ENCODE results near the gene DNAJC1.

The DNAJC1 gene

GRCh38 chr10:21803374-21803773 lies 200.2 kb downstream of the DNAJC1 start:
- H3K9me2 ChIP-seq (replicated peaks; ENCODE audit: insufficient read depth, low read length): no peaks in the 10 kb centered on the region
- H2AFZ ChIP-seq (ENCODE audit: low read length): no peak overlapping the region
- no peak overlapping the region for H3K4me3 ChIP-seq (ENCODE audit: low read length)
- no peak overlapping the region for H3K4me2 ChIP-seq (ENCODE audit: low read depth, low read length)
- TF ChIP-seq EZH2phosphoT487 (IDR thresholded peaks at IDR 0.05; ENCODE audit: low read length): no peak
- no peak for TF ChIP-seq CTCF (IDR thresholded peaks at IDR 0.05; ENCODE audit: low read length)
- TF ChIP-seq EZH2 (optimal IDR thresholded peaks at IDR 0.05; ENCODE audit: low read depth, low read length): no peak
- H3K27ac ChIP-seq (ENCODE audit: low read length): no peak overlapping the region
- H3K27me3 ChIP-seq (replicated peaks; ENCODE audit: insufficient read depth, low read length): no peaks in the 10 kb centered on the region
- no peaks in the 10 kb centered on the region for H3F3A ChIP-seq (ENCODE audit: insufficient read depth, low read length)
- no peak for DNase-seq
- no peak overlapping the region for H3K9ac ChIP-seq (ENCODE audit: low read length)
- 0 out of 2 replicates have a peak, but pooled peaks cover 2% of the 10 kb centered on the region for H3K79me2 ChIP-seq (ENCODE audit: low read length)
- H3K4me1 ChIP-seq (ENCODE audit: low read length): no peaks in the 10 kb centered on the region
- no peaks in the 10 kb centered on the region for H3K36me3 ChIP-seq (replicated peaks; ENCODE audit: insufficient read depth, low read length)
- H4K20me1 ChIP-seq (ENCODE audit: insufficient read depth, low read length): no peaks in the 10 kb centered on the region
- H3K9me3 ChIP-seq (replicated peaks; ENCODE audit: insufficient read depth, low read length): no peaks in the 10 kb centered on the region

- Histone ChIP-seq H3K9ac (ENCODE audit: low read length) (no peak overlapping the region), H3K36me3 (replicated peaks; ENCODE audit: insufficient read depth, low read length) (no peaks in the 10 kb centered on the region), H3K27ac (ENCODE audit: low read length) (no peak overlapping the region), H3K79me2 (ENCODE audit: low read length) (0 out of 2 replicates have a peak, but pooled peaks cover 2% of the 10 kb centered on the region), H3K4me2 (ENCODE audit: low read depth, low read length) (no peak overlapping the region), H3K27me3 (replicated peaks; ENCODE audit: insufficient read depth, low read length) (no peaks in the 10 kb centered on the region), H3K9me2 (replicated peaks; ENCODE audit: insufficient read depth, low read length) (no peaks in the 10 kb centered on the region), H2AFZ (ENCODE audit: low read length) (no peak overlapping the region), H3K4me3 (ENCODE audit: low read length) (no peak overlapping the region), H4K20me1 (ENCODE audit: insufficient read depth, low read length) (no peaks in the 10 kb centered on the region), H3K4me1 (ENCODE audit: low read length) (no peaks in the 10 kb centered on the region), H3K9me3 (replicated peaks; ENCODE audit: insufficient read depth, low read length) (no peaks in the 10 kb centered on the region), H3F3A (ENCODE audit: insufficient read depth, low read length) (no peaks in the 10 kb centered on the region)
- DNase-seq: no peak
- TF ChIP-seq EZH2 (optimal IDR thresholded peaks at IDR 0.05; ENCODE audit: low read depth, low read length) (no peak), CTCF (IDR thresholded peaks at IDR 0.05; ENCODE audit: low read length) (no peak), EZH2phosphoT487 (IDR thresholded peaks at IDR 0.05; ENCODE audit: low read length) (no peak)
Observed at GRCh38 chr10:21801609-21802008, 201.9 kb downstream of the DNAJC1 start.

GRCh38 chr10:21797984-21798765 lies 205.4 kb downstream of the DNAJC1 start:
- Histone ChIP-seq H3K9ac (ENCODE audit: low read length) (no peak overlapping the region), H3K9me3 (replicated peaks; ENCODE audit: insufficient read depth, low read length) (no peaks in the 10 kb centered on the region), H3K4me1 (ENCODE audit: low read length) (no peaks in the 10 kb centered on the region), H4K20me1 (ENCODE audit: insufficient read depth, low read length) (no peaks in the 10 kb centered on the region), H3K27ac (ENCODE audit: low read length) (no peak overlapping the region), H3K79me2 (ENCODE audit: low read length) (no peaks in the 10 kb centered on the region), H2AFZ (ENCODE audit: low read length) (no peak overlapping the region), H3K27me3 (replicated peaks; ENCODE audit: insufficient read depth, low read length) (no peaks in the 10 kb centered on the region), H3F3A (ENCODE audit: insufficient read depth, low read length) (no peaks in the 10 kb centered on the region), H3K9me2 (replicated peaks; ENCODE audit: insufficient read depth, low read length) (no peaks in the 10 kb centered on the region), H3K36me3 (replicated peaks; ENCODE audit: insufficient read depth, low read length) (no peaks in the 10 kb centered on the region), H3K4me3 (ENCODE audit: low read length) (no peak overlapping the region), H3K4me2 (ENCODE audit: low read depth, low read length) (no peak overlapping the region)
- DNase-seq: no peak
- TF ChIP-seq EZH2phosphoT487 (IDR thresholded peaks at IDR 0.05; ENCODE audit: low read length) (no peak), EZH2 (optimal IDR thresholded peaks at IDR 0.05; ENCODE audit: low read depth, low read length) (no peak), CTCF (IDR thresholded peaks at IDR 0.05; ENCODE audit: low read length) (no peak)
